RWPE2 (cell line): ENCODE measurements around the gene CNST.
"Not testable (repeated sequence)": the region's sequence is repeated elsewhere in the genome, so short reads cannot be mapped to it uniquely, and the experiment has no call there.

Source experiments
- ATAC-seq: fragments of 200-7000 bp; cut with Tn5 transposase; 3 replicates; pipeline ENCODE4 v1.9.1; 2021; ENCODE audit warnings: low read depth
- DNase-seq: peaks from one replicate; pipeline ENCODE4 v3.0.0-alpha.2; 2020; ENCODE audit warnings: low spot score
- H3K27ac ChIP-seq: fragments of 450-650 bp; 2 replicates; pipeline ENCODE4 v1.5.1; 2017; ENCODE audit warnings: mild to moderate bottlenecking; ENCODE audit not compliant: poor library complexity, severe bottlenecking
- H3K27me3 ChIP-seq: fragments of 250-450 bp; sonication (Bioruptor Pico); 2 replicates; pipeline ENCODE4 v1.5.1; 2021; ENCODE audit warnings: mild to moderate bottlenecking, moderate library complexity; ENCODE audit not compliant: insufficient read depth, poor library complexity, severe bottlenecking
- H3K36me3 ChIP-seq: fragments of 250-450 bp; sonication (Bioruptor Pico); 2 replicates; pipeline ENCODE4 v1.5.1; 2020; ENCODE audit warnings: low read depth, mild to moderate bottlenecking, moderate library complexity
- H3K4me1 ChIP-seq: fragments of 250-450 bp; sonication (Bioruptor Pico); 2 replicates; pipeline ENCODE4 v1.5.1; 2021; ENCODE audit warnings: mild to moderate bottlenecking, moderate library complexity; ENCODE audit not compliant: insufficient read depth, poor library complexity, severe bottlenecking
- H3K4me3 ChIP-seq: fragments of 250-450 bp; sonication (Bioruptor Pico); 2 replicates; pipeline ENCODE4 v1.5.1; 2021; ENCODE audit warnings: mild to moderate bottlenecking, moderate library complexity; ENCODE audit not compliant: severe bottlenecking
- H3K9me3 ChIP-seq: fragments of 250-450 bp; sonication (Bioruptor Pico); 2 replicates; pipeline ENCODE4 v1.5.1; 2021; ENCODE audit warnings: mild to moderate bottlenecking, moderate library complexity; ENCODE audit not compliant: severe bottlenecking
- CTCF ChIP-seq: fragments of 450-650 bp; IDR thresholded peaks from one replicate; pipeline ENCODE4 v1.5.1; 2017; ENCODE audit warnings: mild to moderate bottlenecking, moderate library complexity; ENCODE audit not compliant: poor library complexity, severe bottlenecking

CNST gene

GRCh38 chr1:246554201-246554600, 12.1 kb upstream of the CNST start:
- H3K27me3 ChIP-seq, result no peaks in the 10 kb centered on the region
- ATAC-seq (no peak), DNase-seq (no peak)
- no peak for TF ChIP-seq CTCF
- H3K9me3 ChIP-seq, result no peaks in the 10 kb centered on the region
- H3K4me3 ChIP-seq, result no peak overlapping the region
- H3K4me1 ChIP-seq, result no peaks in the 10 kb centered on the region
- H3K36me3 ChIP-seq, result peaks cover 32% of the 10 kb centered on the region
- no peak overlapping the region for H3K27ac ChIP-seq

- ATAC-seq, result no peak
- no peaks in the 10 kb centered on the region for H3K27me3 ChIP-seq
- no peaks in the 10 kb centered on the region for H3K9me3 ChIP-seq
- H3K4me3 ChIP-seq, result no peak overlapping the region
- DNase-seq, result no peak
- no peak overlapping the region for H3K27ac ChIP-seq
- H3K4me1 ChIP-seq, result no peaks in the 10 kb centered on the region
- peaks cover 45% of the 10 kb centered on the region for H3K36me3 ChIP-seq
- no peak for TF ChIP-seq CTCF
Measured at GRCh38 chr1:246558041-246558440, 8.2 kb upstream of the CNST start.

- H3K9me3 ChIP-seq, result no peaks in the 10 kb centered on the region
- H3K36me3 ChIP-seq, result peaks cover 55% of the 10 kb centered on the region
- H3K4me3 ChIP-seq, result no peak overlapping the region
- H3K4me1 ChIP-seq, result no peaks in the 10 kb centered on the region
- DNase-seq (no peak), ATAC-seq (no peak)
- no peaks in the 10 kb centered on the region for H3K27me3 ChIP-seq
- no peak overlapping the region for H3K27ac ChIP-seq
- TF ChIP-seq CTCF, result no peak
Measured at GRCh38 chr1:246559310-246559709, 6.9 kb upstream of the CNST start.

GRCh38 chr1:246560833-246561232, 5.4 kb upstream of the CNST start:
- H3K4me1 ChIP-seq, H3K27me3 ChIP-seq, ATAC-seq, H3K4me3 ChIP-seq, H3K27ac ChIP-seq, DNase-seq, H3K9me3 ChIP-seq: not testable (repeated sequence)
- peaks cover 47% of the 10 kb centered on the region for H3K36me3 ChIP-seq

- H3K27me3 ChIP-seq, result no peaks in the 10 kb centered on the region
- H3K9me3 ChIP-seq, result no peaks in the 10 kb centered on the region
- peaks cover 9% of the 10 kb centered on the region for H3K4me1 ChIP-seq
- ATAC-seq (no peak), DNase-seq (no peak)
- TF ChIP-seq CTCF, result no peak
- H3K27ac ChIP-seq, result peak overlapping the region; percentile 72
- peaks cover 22% of the 10 kb centered on the region for H3K36me3 ChIP-seq
- peak overlapping the region; percentile 86 for H3K4me3 ChIP-seq
Measured at GRCh38 chr1:246564839-246565750, 1.2 kb upstream of the CNST start.
